Measurements from ENCODE around the gene SLC22A23.

- TF ChIP-seq CTCF (IDR thresholded peaks at IDR 0.05; ENCODE audit: low read depth, low read length): no peak
- no peak for TF ChIP-seq EZH2phosphoT487 (IDR thresholded peaks at IDR 0.05; ENCODE audit: low read depth)
Measured at GRCh38 chr6:3240595-3240994, 216.3 kb downstream of the SLC22A23 start.

All from OCI-LY3 (cell line).